NCI-H187 treated with DMSO at 0.1 percent for 48 hours (cell line): ENCODE data around the gene CASZ1.
A peak's percentile ranks its signal among the peaks of the same experiment; 100 is the strongest.

Experiments used
- DNase-seq: peaks from one replicate; lab custom pipeline; 2025; lab: John Stamatoyannopoulos, UW

Gene CASZ1

DNA sequence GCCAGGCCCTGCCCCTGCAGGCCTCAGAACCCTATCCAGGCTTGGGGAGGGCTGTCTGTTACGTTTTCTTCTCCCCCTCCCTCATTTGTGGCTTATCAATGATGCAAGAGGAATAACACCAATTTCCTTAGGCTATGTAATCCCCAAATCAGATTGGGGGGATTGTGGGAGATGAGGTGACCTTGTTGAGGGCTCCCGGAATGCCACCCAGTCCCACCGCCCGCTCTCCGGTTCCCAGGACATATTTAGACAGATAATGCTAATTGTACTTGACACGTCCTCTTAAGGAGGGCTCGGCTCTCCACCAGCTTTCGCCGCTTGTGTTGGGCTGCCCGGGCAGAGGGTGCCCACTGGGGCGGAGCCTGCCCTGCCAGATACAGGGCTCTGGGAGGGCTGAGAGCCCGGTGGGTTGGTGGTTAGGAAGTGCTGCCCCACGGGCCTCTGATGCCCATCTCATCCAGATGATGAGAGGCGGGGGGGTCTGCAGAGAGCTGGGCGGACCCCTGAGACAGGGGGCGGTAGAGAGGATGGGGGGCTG, 90.0 kb downstream of the CASZ1 start:
- DNase-seq = no peak

DNA sequence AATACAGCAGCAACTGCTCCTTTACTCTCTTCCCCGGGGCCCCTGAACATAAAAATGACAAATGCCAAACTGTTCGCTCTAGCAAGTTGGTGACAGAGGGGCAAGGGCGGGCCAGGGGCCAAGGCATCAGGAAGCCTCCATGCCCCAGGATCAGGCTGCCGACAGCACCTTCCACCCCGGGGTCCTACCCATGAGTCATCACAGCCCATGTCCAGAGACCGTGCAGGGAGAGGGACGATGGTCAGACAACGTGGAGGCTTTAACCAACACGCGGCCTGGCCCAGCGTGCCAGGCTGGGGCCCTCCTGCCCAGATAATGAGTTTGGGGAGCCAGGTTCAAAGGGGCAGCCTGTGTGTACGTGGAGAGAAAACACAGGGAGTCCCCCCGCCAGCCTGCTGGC, 90.5 kb downstream of the CASZ1 start:
- DNase-seq = no peak

DNA sequence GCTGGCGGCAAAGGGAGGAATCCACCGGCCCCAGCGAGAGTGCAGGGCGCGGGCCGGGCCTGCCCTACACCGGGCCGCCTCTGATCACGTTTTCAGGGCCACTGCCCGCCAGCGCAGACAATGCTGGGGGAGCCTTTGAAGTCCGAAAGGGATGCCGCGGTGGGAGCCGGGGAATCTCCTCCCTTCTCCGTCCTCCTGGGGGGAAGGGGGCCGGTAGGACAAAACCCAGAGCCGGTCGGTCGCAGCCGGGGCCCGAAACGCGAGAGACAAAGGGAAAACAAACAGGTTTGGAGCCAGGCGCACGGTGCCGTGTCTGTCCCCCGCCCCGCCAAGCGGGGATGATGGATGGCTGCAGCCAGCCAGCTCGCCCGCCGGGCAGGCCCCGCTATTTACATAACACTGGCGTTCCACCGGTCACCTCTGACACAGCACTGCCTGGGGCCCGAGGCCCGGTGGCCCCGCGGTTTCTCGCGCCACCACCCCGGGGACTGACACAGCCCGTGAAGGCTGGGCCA, 92.0 kb downstream of the CASZ1 start:
- DNase-seq = no peak

DNA sequence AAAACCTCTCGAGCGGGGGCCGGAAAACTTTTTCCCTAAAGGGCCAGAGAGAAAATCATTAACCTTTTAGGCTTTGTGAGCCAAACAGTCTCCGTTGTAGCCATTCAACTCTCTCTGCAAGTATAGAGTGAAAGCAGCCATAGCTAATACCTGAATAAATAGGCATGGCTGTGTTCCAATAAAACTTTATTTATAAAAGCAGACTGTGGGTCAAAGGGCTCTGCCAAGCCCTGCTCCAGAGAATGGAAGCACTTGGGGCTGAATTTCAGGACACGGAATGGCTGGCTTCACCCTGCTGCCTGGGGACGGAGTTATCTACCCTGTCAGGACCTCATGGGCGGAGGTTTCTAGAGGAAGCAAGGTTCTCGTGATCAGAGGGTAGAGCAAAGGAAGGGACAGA, 92.7 kb downstream of the CASZ1 start:
- DNase-seq = no peak

DNA sequence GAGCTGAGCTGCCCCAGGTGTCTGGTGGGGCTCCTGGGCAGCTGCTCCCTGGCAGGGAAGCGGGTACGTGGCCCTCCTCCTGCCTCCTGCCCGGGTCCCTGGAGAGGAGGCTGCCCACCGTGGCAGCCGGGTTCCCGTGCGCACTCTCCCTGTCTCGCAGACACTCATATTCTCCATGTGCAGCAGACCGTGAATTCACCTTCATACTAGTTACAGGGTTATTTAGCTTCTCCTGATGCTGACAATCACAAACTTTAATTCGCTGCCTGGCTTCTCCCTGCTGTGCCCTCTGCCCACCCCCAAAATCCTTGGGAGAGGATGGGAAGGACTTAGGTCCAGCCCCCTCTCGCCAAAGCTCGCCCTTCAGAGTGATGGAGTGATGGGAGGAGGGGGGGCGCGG, 95.3 kb downstream of the CASZ1 start:
- DNase-seq = no peak

DNA sequence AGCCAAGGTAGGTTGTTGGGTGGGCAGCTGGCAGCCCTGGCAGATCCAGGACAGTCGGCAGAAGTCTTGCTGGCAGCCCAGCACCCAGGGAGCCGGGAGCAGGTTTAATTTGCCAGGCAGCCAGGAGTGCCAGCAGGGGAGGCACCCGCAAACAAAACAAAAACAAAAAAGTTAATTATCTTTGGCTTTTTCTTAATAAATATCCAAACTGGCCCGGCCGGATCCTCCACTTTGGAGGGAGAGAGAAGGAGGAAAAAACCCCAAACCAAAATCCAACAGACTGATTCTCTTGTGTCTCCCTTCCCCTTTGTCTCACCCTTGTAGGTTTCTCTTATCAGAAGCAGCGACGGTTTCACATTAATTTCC, 97.0 kb downstream of the CASZ1 start:
- no peak for DNase-seq

DNA sequence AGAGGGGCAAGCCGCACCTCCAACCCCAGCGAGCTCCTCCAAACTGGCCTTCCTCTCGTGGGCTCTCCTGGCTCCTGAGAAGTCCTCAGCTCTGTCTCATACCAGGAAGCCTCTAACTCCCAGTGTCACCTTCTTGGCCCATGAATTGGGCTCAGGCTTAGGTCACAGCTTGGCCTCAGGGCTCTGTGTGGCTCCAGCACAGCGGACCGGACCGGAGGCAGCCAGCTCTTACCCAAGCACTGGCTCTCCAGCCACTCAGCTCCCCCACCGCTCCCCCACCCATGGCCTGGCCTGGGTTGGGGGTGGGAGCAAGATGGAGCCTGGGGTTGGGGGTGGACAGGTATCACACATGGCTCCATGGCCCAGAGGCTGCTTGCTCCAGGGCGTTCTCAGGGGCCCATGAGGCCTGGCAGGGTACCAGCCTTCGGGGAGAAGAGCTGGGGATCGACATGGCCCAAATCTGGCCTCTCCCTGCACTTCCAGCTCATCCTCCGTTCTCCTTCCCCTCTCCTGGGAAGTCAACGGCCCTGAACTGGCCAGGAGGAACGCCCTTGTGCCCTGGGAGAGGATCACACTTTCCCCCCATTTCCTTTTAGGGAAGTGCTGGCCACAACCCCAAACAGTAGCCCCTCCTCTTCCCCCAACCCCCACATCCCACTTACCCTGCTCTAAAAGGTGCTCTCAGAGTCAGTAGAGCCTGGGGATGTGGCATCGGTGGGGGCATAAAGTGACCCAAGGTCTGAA, 97.5 kb downstream of the CASZ1 start:
- no peak for DNase-seq

DNA sequence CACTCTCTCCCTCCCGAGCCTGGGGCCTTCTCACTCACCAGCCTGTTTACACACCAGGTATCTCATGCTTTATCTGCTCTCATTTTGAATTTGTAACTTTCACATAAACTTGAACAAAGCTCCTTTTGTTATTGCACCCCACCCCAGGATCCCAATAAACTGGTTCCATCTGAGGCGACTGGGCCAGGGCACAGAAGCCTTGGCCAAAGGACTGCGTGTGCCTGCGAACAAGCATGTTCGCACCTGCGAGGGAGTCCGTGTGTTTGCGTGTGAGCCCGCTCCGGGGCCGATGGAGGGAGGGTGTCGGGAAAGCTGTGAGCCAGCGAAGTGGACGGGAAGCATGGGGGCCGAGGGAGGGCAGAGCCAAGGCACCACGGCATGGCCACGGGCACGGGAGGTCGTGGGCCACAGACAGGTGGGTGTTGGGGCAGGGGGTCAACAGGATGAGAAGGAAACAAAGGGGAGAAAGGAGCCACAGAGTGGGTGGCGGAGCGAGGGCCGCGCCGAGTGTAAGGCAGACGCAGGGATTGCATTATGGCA, 98.8 kb downstream of the CASZ1 start:
- no peak for DNase-seq

DNA sequence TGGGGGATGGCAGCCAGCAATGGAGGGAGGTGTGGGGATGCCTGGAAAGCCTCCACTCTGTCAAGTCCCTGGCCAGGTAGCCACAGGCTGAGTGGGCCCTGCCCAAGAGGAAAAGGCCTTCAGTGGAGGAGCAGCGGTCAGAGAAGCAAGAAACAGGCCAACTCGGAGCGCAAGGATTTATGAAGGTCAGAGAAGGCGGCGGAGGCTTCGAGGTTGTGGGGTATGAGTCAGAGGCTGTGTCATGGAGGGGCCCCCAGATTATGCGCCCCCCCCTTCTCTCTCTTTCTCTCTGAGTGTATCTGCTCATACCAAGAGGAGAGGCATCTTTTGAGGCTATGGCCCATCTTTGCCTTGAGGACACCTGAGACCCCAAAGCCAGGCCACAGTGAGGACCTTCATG, 99.5 kb downstream of the CASZ1 start:
- DNase-seq = no peak

DNA sequence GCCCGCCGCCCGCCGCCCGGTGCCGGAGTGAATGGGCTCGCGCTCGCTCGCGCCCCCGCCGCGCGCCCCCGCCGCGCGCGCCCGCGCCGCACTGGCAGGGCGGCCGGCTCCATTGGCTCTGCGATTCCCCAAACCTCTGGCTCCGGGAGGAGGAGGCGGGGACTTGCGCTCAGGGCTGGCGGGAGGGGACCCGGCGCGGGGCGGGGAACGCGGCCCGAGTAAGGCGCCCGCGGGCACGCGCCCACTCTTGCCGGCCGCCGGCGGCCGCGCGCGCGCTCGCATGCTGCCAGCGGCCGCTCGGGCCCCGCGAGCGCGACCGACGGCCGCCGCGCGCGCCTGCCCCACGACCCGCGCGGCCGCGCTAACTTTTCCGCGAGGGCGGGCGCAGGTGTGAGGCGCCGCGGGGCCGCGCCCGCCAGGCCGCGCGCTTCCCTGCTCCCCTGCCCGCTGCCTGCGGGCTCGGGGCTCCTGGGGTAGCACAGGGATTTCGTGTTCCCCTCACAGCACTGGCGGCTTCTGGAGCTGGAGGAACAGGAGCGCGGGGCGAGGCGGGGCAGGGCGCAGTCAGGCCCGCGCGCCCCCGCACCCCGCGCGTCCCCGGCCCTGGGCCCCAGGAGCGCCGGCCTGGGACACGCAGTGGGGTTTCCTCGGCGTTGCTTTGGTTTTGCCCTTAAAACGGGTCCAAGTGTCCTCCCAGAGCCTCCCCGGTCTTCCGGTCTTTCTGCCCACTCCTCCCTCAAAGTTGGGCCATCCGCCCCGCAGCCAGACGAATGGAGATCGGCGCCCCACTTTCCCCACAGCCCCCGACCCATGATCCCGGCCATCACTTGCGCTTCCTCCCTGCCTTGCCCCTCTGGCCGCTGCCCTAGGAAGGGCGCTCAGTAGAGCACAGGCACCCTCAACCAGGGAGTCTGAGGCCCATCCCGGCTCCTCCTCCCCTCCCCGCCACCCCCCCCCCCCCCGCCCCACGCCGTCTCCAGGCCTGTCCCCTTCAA, 101.5 kb downstream of the CASZ1 start:
- DNase-seq = peak; percentile 24

DNA sequence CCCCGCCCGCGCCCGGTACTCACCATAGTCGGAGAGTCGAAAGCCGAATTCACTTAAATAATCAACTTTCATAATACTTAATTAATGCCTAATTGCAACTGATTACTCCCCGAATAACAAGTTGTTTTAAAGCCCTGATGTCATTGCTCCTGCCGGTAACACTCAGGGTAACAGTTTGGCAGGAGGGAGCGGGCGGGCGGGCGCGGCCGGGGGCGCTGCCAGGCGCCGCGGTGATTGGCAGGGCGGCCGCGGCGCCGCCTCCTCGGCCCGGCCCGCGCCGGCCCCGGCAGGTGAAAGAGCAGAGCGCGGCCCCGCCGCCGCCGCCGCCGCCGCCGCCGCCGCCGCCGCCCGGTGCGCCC, 102.2 kb downstream of the CASZ1 start:
- DNase-seq = no peak

DNA sequence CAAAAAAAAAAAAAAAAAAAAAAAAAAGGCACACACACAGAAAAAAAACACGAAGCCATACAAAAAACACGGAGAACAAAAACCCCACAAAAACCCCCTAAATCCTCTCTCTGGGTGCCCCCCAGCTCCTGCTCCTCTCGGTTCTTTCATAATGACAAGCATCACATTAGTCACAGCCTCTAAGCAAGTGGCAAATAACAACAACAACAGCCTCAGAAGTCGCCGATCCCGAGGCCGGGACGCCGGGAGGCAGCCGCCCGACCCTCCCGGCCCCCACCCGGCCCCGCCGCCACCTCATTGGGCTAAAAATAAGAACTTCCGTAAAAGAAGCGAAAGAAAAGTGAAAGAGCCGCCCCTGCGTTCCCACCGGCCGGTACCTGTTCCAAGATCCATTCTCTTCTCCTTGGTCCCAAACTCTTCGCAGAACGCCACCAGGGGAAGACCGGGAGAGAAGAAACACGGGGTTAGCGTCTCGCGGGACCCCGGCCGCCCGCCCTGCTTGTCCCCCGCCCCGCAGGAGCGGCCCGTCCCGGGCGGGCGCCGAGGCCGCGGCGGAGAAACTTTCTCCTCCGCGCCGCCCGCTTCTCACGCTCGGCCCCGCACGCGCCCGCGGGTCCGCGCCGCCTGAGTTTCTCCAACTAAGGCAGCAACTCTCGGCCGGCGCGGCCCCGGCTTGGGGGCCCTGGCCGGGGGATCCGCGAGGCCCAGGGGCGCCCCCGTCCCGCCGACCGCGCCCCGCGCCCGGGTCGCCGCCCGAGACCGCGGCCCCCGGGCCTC, 102.8 kb downstream of the CASZ1 start:
- DNase-seq = no peak

DNA sequence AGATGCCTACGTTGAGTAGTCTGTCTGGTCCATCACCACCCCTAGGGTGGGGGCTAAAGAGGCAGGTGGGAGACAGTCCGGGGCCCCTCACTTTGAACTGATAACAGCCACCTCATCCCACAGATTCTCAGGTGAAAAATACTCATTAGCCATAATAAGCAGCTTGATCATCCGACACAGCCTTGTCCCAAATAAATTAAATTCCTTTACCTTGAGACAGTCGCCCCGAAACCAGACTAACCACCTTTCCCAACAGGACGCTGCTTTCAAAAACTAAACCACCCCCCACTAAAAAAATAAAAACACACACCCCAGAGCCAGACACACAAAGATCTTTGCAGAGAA, 103.3 kb downstream of the CASZ1 start:
- no peak for DNase-seq

DNA sequence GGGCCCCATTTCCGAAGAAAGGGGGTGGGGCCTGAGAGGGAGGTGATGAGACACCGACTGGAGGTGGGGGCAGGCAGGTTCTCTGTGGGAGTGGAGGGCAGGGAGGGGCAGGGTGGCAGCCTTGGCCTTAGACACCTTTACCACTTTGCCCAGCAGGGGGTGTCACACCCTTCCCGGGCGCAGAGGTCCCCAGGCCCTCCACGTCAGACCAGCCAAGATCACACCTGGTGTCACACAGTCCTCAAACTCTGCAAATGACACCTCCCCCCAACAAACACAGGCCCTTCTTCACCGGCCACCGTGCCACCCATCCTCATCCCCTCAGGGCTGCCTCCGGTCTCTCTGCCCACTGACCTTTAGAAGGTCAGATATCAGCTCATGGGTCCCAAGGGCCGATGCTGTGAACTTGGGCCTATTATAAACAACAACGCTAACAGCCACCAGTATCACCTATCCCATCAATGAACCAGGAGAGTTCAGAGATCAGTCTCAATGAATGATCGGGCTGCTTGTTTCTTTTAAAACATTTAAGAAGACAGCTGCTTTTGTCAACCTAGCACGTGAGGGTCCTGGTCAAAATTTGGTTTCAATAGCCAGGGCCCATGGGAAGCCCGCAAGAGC, 103.9 kb downstream of the CASZ1 start:
- no peak for DNase-seq

DNA sequence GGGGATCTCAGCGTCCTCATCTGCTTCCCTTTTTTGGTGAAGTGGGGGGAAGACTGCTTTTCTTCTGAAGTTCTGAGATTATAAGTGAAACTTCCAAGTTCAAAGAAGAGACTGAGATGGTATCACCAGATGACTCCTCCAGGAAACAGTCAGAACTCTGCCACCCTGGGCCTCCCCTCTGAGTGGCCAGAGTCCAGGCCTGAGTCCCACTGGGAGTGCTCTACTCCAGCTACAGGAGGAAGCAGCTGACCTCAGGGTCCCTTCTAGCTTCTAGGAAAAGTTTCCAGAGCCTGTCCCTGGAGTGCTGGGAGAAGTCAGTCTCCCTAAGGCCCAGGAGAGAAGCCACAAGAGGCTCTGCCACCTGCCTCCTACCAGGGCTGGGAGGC, 104.7 kb downstream of the CASZ1 start:
- no peak for DNase-seq

DNA sequence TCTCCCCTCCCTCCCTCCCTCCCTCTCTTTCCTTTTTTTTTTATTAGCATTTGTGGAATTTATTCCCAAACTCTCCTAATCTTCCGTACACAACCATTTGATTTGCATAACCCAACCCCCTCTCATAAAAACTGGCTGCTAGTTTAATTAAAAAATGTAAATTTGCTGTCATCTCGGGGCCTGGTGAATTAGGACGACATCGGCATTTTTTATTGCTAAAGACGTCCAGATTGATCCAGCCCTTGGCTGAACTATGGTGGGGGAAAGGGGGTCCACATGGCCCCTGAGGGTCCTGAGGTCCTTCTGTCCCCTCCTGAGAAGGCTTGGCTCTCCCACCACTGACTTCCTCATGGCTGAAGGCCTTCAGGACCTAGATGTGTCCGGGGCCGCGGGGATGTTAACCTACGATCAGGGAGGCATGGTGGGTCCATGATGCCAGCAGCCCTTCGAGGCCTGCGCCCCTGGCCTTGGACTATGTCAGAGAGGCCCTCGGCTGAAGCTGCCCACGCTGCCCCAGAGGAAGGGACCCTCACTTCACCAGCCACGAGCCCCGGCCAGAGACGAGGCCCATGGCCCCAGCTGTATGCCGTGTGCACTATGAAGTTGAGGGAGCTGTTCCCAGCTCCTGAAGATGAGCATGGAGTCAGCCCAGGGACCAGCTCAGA, 105.2 kb downstream of the CASZ1 start:
- no peak for DNase-seq

DNA sequence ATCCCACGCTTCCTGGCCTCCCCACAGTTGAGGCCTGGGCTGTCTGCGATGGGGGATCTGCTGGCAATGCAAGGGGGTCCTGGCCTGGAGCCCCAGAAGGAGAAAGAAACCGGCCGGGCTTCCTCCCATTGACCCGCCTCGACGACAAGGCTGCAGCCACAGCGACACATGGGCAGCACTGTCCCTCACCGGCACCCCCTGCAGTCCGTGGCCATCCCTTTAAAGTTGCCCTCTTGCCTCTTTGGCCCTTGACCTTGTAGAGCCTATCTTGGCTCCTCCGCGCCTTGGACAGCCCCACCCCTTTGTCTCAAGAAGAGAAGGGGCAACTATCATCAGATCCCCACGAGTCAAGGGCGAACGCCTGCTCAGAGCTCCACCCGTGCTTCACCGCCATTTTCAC, 106.0 kb downstream of the CASZ1 start:
- DNase-seq = no peak

DNA sequence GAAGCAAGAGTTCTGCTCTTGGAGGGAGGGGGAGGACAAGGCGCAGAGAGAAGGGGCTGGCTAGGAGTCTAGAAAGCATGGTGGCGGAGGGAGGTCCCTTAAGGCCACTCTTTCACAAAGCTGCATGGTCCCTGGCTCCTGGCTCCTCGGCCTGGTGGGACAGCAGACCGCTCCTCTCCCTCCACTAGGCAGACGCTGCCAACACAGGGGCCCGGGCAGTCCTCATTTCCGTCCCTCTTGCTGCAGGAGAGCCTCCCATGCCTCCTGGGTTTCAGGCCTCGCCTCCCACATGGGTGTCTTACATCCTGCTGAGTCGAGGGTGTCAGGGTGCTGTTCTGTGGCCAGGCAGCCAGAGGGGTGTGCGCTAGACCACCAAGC, 108.0 kb downstream of the CASZ1 start:
- DNase-seq = no peak

DNA sequence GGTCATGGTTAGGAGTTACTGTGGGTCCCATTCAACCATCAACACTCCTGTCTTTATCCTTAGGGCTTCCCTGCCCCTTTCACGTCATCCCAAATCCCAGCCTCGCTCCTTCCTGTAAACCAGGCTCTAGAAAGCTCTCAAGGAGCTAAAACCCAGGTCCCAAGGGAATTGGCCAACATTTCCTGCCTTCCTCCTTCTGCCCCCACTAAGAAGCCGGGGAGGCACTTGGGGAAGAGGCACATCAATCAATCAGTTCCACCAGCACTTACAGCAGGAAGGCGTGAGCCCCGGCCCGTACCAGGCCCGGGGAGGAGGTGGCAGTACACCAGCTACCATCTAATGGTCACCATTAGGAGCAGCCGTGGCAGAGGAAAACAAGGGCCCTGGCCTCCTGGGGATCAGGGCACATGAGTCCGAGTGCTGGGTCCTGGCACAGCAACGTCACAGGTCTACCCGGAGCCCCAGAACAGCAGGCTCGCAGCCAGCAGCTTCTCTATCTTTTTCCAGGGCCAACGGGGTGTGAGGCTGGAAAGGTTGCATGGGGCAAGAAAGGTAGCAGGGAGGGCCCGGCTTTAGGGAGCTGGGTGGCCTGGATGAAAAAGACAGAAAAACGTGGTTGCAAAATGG, 108.6 kb downstream of the CASZ1 start:
- no peak for DNase-seq

DNA sequence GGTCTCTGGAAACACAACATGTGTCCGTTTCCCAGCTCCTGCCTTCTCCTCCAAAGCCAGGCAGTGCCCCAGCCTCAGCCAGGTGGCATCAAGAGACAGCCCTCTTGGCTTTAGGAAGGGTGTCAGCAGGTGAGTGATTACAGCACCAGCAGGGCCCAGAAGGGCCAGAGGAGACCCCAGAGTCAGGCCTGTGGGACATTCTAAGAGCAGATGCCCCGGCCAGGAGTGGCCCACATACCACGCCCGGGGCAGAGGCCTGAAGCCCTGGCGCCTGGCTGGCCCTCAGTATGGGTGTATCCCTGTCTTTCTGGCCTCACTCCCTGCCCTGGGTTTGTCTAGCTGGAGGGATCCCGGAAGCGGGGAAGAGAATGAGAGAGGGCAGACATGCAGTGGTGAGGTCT, 109.2 kb downstream of the CASZ1 start:
- DNase-seq = no peak
